OCI-LY7 (cell line): Measurements from ENCODE around the gene ELOVL6. TPM values are rescaled to one million over a fixed set of nuclear protein-coding genes. Genes with fewer than 3 reads are reported as not detected.

Experiments used
- BruUV-seq: library from RNA; stranded (reverse); fragments of 400-500 nt; replicated peaks from 2 replicates; lab custom pipeline; 2021; lab: Mats Ljungman, UMichigan
- CTCF ChIA-PET: fragments of 300-600 bp; sonication (Branson Sonifier 250); formaldehyde crosslinking; loops from one replicate; lab custom pipeline; 2022; ENCODE audit warnings: antibody characterized with exemption; ENCODE audit not compliant: unreplicated experiment; lab: Charles Lee
- POLR2A ChIA-PET: fragments of 300-600 bp; sonication (Branson Sonifier 250); formaldehyde crosslinking; loops from one replicate; lab custom pipeline; 2022; ENCODE audit warnings: antibody characterized with exemption; lab: Charles Lee
- DNase-seq: peaks from one replicate; pipeline ENCODE4 v3.0.0-alpha.2; 2015; ENCODE audit warnings: low spot score
- H2AFZ ChIP-seq: fragments of 200-600 bp; sonication (generic), shearing (Covaris generic); 2 replicates; pipeline ENCODE4 v1.6.1; 2014; ENCODE audit warnings: mild to moderate bottlenecking, antibody characterized with exemption, low read length, moderate library complexity
- H3K27ac ChIP-seq: fragments of 200-600 bp; sonication (generic); 2 replicates; pipeline ENCODE4 v1.5.1; 2014; ENCODE audit warnings: mixed run types, low read depth, mild to moderate bottlenecking, moderate library complexity, low read length, inconsistent platforms; ENCODE audit not compliant: poor library complexity, severe bottlenecking
- H3K36me3 ChIP-seq: fragments of 200-600 bp; sonication (generic); 2 replicates; pipeline ENCODE4 v1.6.1; 2014; ENCODE audit warnings: mild to moderate bottlenecking, antibody characterized with exemption, low read length, moderate library complexity, mixed read lengths; ENCODE audit not compliant: insufficient read depth
- H3K4me1 ChIP-seq: fragments of 200-600 bp; sonication (generic); 2 replicates; pipeline ENCODE4 v1.5.1; 2014; ENCODE audit warnings: mild to moderate bottlenecking, low read length; ENCODE audit not compliant: insufficient read depth, poor library complexity, severe bottlenecking
- H3K4me2 ChIP-seq: fragments of 200-600 bp; sonication (generic); 2 replicates; pipeline ENCODE4 v1.6.1; 2014; ENCODE audit warnings: mild to moderate bottlenecking, low read length
- H3K4me3 ChIP-seq: fragments of 200-600 bp; sonication (generic); 2 replicates; pipeline ENCODE4 v1.5.1; 2014; ENCODE audit warnings: mild to moderate bottlenecking, low read depth, low read length; ENCODE audit not compliant: poor library complexity, severe bottlenecking
- H3K79me2 ChIP-seq: fragments of 200-600 bp; sonication (generic); 2 replicates; pipeline ENCODE4 v1.6.1; 2016; ENCODE audit warnings: low read depth, mild to moderate bottlenecking, low read length, moderate library complexity, mixed read lengths; ENCODE audit not compliant: insufficient read depth
- H3K9me2 ChIP-seq: fragments of 200-600 bp; sonication (generic); 2 replicates; pipeline ENCODE4 v1.6.1; 2016; ENCODE audit warnings: mild to moderate bottlenecking, low read length, mixed read lengths; ENCODE audit not compliant: insufficient read depth
- H3K9me3 ChIP-seq: fragments of 200-600 bp; sonication (generic); 2 replicates; pipeline ENCODE4 v1.6.1; 2014; ENCODE audit warnings: mild to moderate bottlenecking, mixed run types, low read length, mixed read lengths
- H4K20me1 ChIP-seq: fragments of 200-600 bp; sonication (generic); 2 replicates; pipeline ENCODE4 v1.6.1; 2014; ENCODE audit warnings: mild to moderate bottlenecking, antibody characterized with exemption, low read length, moderate library complexity, mixed read lengths; ENCODE audit not compliant: insufficient read depth
- EZH2phosphoT487 ChIP-seq: fragments of 200-600 bp; sonication (generic); IDR thresholded peaks from 2 replicates; pipeline ENCODE4 v1.6.1; 2018; ENCODE audit warnings: low read depth, borderline replicate concordance, mild to moderate bottlenecking, mixed run types, antibody characterized with exemption, low read length, moderate library complexity, mixed read lengths
- intact Hi-C: fragments of 100-400 bp; cut with micrococcal nuclease; formaldehyde crosslinking; loops from one replicate; pipeline ENCODE4 v1.10.0; 2022; ENCODE audit not compliant: unreplicated experiment
- total RNA-seq, 2 experiments: library from RNA; depleted of rRNA in 1 of 2; stranded (reverse); fragments of >200 nt in 1 of 2; shearing (Covaris generic) in 1 of 2; gene quantifications; 2 replicates each; pipeline ENCODE4 v1.2.3, GENCODE V29; 2014 to 2022
- TF ChIP-seq, protein P1 (sequence below): fragments of 200-600 bp; sonication (generic); conservative IDR thresholded peaks from 2 replicates; pipeline ENCODE4 v1.5.1; 2014; ENCODE audit warnings: mild to moderate bottlenecking, antibody characterized with exemption, low read length, moderate library complexity, mixed read lengths

The ELOVL6 gene
- total RNA-seq, 2 experiments from 2014 or later = 14.5 to 45.5 TPM

DNA sequence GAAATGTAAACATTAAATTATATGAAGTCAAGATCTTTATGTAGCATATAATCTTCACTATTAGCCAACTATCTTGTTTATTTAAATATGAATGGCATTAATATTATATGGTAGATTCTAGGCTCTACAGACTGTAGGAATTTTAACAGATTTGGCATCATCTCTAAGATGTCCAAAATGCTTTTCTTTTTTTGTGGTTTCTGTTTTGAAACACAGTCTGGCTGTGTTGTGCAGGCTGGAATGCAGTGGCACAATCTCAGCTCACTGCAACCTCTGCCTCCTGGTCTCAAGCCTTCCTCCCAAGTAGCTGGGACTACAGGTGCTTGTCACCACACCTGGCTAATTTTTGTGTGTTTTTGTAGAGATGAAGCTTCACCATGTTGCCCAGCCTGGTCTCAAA, 76.2 kb downstream of the ELOVL6 start:
- H3K4me2 ChIP-seq = no peak overlapping the region
- H3K4me1 ChIP-seq = no peaks in the 10 kb centered on the region
- H3K79me2 ChIP-seq = no peaks in the 10 kb centered on the region
- DNase-seq = no peak
- H4K20me1 ChIP-seq = no peaks in the 10 kb centered on the region
- H2AFZ ChIP-seq = no peak overlapping the region
- TF ChIP-seq, protein P1, sequence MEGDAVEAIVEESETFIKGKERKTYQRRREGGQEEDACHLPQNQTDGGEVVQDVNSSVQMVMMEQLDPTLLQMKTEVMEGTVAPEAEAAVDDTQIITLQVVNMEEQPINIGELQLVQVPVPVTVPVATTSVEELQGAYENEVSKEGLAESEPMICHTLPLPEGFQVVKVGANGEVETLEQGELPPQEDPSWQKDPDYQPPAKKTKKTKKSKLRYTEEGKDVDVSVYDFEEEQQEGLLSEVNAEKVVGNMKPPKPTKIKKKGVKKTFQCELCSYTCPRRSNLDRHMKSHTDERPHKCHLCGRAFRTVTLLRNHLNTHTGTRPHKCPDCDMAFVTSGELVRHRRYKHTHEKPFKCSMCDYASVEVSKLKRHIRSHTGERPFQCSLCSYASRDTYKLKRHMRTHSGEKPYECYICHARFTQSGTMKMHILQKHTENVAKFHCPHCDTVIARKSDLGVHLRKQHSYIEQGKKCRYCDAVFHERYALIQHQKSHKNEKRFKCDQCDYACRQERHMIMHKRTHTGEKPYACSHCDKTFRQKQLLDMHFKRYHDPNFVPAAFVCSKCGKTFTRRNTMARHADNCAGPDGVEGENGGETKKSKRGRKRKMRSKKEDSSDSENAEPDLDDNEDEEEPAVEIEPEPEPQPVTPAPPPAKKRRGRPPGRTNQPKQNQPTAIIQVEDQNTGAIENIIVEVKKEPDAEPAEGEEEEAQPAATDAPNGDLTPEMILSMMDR = no peak
- TF ChIP-seq EZH2phosphoT487 = no peak
- POLR2A ChIA-PET = no interaction called here
- no peak overlapping the region for H3K27ac ChIP-seq
- BruUV-seq = no TSS peak
- CTCF ChIA-PET = no interaction called here
- H3K9me3 ChIP-seq = no peaks in the 10 kb centered on the region
- H3K4me3 ChIP-seq = no peak overlapping the region
- peaks cover 17% of the 10 kb centered on the region for H3K36me3 ChIP-seq
- intact Hi-C loops = no loop called here
- H3K9me2 ChIP-seq = no peaks in the 10 kb centered on the region

DNA sequence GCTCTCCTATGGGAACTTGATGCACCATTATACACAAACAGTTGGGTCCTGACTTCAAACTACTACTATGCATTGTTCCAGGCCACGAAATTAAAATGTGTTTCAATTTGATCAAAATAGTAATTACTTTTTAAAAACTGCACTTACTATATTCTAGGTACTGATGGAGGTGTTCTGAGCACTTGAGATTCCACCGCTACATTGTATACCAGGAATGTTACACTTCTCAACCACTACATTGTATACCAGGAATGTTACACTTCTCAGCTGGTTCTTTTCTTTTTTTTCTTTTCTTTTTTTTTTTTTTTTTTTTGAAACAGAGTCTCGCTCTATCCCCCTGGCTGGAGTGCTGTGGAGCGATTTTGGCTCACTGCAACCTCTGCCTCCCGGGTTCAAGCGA, 77.9 kb downstream of the ELOVL6 start:
- DNase-seq = no peak
- ChIA-PET POLR2A (interaction anchor here (0.7 kb wide), 1 partner anchor 296 kb away, joined by 7 read pairs; no protein-coding TSS in a partner anchor), CTCF (no interaction called here)
- TF ChIP-seq EZH2phosphoT487 = no peak
- TF ChIP-seq, protein P1 = no peak
- Histone ChIP-seq H3K4me1 (no peaks in the 10 kb centered on the region), H3K27ac (no peak overlapping the region), H3K79me2 (no peaks in the 10 kb centered on the region), H3K36me3 (peaks cover 15% of the 10 kb centered on the region), H2AFZ (no peak overlapping the region), H4K20me1 (no peaks in the 10 kb centered on the region), H3K4me3 (no peak overlapping the region), H3K9me2 (no peaks in the 10 kb centered on the region), H3K4me2 (no peak overlapping the region), H3K9me3 (no peaks in the 10 kb centered on the region)
- intact Hi-C loops = no loop called here
- no TSS peak for BruUV-seq

DNA sequence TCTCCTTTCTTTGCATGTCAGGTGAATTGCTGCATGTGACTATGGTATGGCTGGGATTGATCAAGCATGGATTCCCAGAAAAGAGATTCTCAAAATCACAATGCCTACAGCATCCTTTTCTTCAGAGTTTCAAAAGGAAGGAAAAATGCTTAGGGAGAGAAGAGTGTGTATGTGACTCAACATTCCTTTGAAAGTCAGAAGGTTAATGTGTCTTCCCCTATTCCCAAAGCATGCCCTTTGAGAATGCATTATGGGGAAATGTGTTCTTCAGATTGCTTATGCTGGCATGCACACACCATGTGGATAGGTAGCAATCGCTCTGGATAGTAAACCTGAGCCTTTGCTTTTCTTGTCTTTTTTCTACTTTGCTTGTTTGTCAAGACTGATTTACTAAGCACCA, 78.5 kb downstream of the ELOVL6 start:
- DNase-seq = no peak
- Histone ChIP-seq H4K20me1 (no peaks in the 10 kb centered on the region), H3K9me3 (no peaks in the 10 kb centered on the region), H3K36me3 (peaks cover 15% of the 10 kb centered on the region), H3K4me1 (no peaks in the 10 kb centered on the region), H3K4me3 (no peak overlapping the region), H3K4me2 (no peak overlapping the region), H2AFZ (no peak overlapping the region), H3K27ac (no peak overlapping the region), H3K9me2 (no peaks in the 10 kb centered on the region), H3K79me2 (no peaks in the 10 kb centered on the region)
- no TSS peak for BruUV-seq
- intact Hi-C loops = no loop called here
- ChIA-PET POLR2A (interaction anchor here (0.6 to 1.2 kb wide), 5 partner anchors 34 to 1208 kb away, joined by 3 to 5 read pairs (median 4); no protein-coding TSS in a partner anchor), CTCF (no interaction called here)
- TF ChIP-seq EZH2phosphoT487 = no peak
- TF ChIP-seq, protein P1 = no peak
